ENCODE data around the gene GKN2. TPM values are rescaled to one million over a fixed set of nuclear protein-coding genes. Genes with fewer than 3 reads are reported as not detected.

The GKN2 gene
- total RNA-seq, 1 experiment from 2014 or later: not detected

DNA sequence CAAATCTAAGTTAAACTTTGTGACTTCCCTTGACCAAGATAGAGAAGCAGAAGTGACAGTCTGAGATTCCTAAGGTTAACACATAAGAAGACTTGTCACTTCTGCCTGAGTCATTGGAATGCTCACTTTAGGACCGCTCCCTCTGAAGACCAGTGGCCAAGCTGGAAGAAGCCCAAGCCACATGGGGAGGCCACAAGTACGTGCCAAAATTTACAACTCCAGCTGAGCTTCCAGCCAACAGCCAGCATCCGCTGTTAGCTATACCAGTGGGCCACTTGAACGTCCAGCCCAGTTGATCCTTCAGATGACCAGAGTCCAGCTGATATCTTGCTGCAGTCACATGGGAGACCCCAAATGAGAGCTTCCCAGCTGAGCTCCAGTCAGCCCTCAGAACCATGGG lies 42.2 kb upstream of the GKN2 start:
- no peak overlapping the region for H3K4me3 ChIP-seq (ENCODE audit: low read depth in 2 of 2, low read length in 2 of 2)
- intact Hi-C loops (cut with micrococcal nuclease; ENCODE audit: unreplicated experiment): no loop called here
- no peaks in the 10 kb centered on the region for H3K4me1 ChIP-seq (ENCODE audit: control insufficient read depth, insufficient read depth, low read length)
- BruUV-seq (replicated peaks): no TSS peak
- H3K27ac ChIP-seq (ENCODE audit: low read length): no peak overlapping the region
- DNase-seq (ENCODE audit: low read depth, low spot score) (no peak), ATAC-seq (no peak)
- ChIA-PET POLR2A (no interaction called here), CTCF (no interaction called here)
- in situ Hi-C loops (cut with HindIII; ENCODE audit: low pct_unique_long_range_greater_than_20kb, low sequenced_read_pairs): no loop called here
- H3K9me3 ChIP-seq (ENCODE audit: control insufficient read depth, insufficient read depth, low read depth, low read length): no peaks in the 10 kb centered on the region
- TF ChIP-seq TCF7L2 (IDR thresholded peaks at IDR 0.05; ENCODE audit: low read depth, low read length) (no peak), SIN3A (IDR thresholded peaks at IDR 0.05; ENCODE audit: borderline replicate concordance, insufficient read depth, low read depth, low read length) (no peak), POLR2AphosphoS5 (IDR thresholded peaks at IDR 0.05; ENCODE audit: low read depth, low read length) (no peak)
- TF ChIP-seq, protein P1, sequence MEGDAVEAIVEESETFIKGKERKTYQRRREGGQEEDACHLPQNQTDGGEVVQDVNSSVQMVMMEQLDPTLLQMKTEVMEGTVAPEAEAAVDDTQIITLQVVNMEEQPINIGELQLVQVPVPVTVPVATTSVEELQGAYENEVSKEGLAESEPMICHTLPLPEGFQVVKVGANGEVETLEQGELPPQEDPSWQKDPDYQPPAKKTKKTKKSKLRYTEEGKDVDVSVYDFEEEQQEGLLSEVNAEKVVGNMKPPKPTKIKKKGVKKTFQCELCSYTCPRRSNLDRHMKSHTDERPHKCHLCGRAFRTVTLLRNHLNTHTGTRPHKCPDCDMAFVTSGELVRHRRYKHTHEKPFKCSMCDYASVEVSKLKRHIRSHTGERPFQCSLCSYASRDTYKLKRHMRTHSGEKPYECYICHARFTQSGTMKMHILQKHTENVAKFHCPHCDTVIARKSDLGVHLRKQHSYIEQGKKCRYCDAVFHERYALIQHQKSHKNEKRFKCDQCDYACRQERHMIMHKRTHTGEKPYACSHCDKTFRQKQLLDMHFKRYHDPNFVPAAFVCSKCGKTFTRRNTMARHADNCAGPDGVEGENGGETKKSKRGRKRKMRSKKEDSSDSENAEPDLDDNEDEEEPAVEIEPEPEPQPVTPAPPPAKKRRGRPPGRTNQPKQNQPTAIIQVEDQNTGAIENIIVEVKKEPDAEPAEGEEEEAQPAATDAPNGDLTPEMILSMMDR (IDR thresholded peaks at IDR 0.05): no peak
- TF ChIP-seq, protein P2, sequence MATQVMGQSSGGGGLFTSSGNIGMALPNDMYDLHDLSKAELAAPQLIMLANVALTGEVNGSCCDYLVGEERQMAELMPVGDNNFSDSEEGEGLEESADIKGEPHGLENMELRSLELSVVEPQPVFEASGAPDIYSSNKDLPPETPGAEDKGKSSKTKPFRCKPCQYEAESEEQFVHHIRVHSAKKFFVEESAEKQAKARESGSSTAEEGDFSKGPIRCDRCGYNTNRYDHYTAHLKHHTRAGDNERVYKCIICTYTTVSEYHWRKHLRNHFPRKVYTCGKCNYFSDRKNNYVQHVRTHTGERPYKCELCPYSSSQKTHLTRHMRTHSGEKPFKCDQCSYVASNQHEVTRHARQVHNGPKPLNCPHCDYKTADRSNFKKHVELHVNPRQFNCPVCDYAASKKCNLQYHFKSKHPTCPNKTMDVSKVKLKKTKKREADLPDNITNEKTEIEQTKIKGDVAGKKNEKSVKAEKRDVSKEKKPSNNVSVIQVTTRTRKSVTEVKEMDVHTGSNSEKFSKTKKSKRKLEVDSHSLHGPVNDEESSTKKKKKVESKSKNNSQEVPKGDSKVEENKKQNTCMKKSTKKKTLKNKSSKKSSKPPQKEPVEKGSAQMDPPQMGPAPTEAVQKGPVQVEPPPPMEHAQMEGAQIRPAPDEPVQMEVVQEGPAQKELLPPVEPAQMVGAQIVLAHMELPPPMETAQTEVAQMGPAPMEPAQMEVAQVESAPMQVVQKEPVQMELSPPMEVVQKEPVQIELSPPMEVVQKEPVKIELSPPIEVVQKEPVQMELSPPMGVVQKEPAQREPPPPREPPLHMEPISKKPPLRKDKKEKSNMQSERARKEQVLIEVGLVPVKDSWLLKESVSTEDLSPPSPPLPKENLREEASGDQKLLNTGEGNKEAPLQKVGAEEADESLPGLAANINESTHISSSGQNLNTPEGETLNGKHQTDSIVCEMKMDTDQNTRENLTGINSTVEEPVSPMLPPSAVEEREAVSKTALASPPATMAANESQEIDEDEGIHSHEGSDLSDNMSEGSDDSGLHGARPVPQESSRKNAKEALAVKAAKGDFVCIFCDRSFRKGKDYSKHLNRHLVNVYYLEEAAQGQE (IDR thresholded peaks at IDR 0.05; ENCODE audit: insufficient read depth in 1 of 2, low read depth in 2 of 2, low read length in 1 of 2): no peak
- no peaks in the 10 kb centered on the region for H3K27me3 ChIP-seq (ENCODE audit: control insufficient read depth, insufficient read depth, low read length)
- H3K36me3 ChIP-seq (ENCODE audit: control insufficient read depth, insufficient read depth, low read length): no peaks in the 10 kb centered on the region

DNA sequence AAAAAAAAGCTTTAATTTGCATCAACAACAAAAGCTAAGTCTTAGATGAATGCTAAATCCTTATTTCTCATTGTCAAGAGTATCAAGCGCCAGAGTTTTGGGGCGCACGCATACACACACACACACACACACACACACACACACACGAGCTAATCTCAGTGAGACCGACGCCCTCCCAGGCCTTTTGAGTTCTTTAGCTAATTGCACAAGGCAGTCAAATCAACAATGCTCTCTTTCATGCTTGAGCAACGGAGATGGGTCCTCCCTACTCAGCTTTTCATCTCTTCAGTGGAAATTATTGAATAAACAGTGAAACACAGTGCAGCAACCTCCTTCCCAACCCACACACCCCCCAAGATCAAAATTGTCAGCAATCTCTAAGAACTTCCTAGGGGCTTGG lies 41.0 kb upstream of the GKN2 start:
- Histone ChIP-seq H3K36me3 (ENCODE audit: control insufficient read depth, insufficient read depth, low read length) (no peaks in the 10 kb centered on the region), H3K4me1 (ENCODE audit: control insufficient read depth, insufficient read depth, low read length) (no peaks in the 10 kb centered on the region), H3K9me3 (ENCODE audit: control insufficient read depth, insufficient read depth, low read depth, low read length) (no peaks in the 10 kb centered on the region), H3K27ac (ENCODE audit: low read length) (no peak overlapping the region), H3K27me3 (ENCODE audit: control insufficient read depth, insufficient read depth, low read length) (no peaks in the 10 kb centered on the region), H3K4me3 (ENCODE audit: low read depth in 2 of 2, low read length in 2 of 2) (no peak overlapping the region)
- intact Hi-C loops (cut with micrococcal nuclease; ENCODE audit: unreplicated experiment): no loop called here
- ChIA-PET POLR2A (interaction anchor here (0.6 kb wide), 1 partner anchor 15 kb away, joined by 3 read pairs; no protein-coding TSS in a partner anchor), CTCF (interaction anchor here (0.6 kb wide), 1 partner anchor 385 kb away, joined by 4 read pairs; no protein-coding TSS in a partner anchor)
- DNase-seq (ENCODE audit: low read depth, low spot score): no peak
- TF ChIP-seq, protein P2 (IDR thresholded peaks at IDR 0.05; ENCODE audit: insufficient read depth in 1 of 2, low read depth in 2 of 2, low read length in 1 of 2): no peak
- TF ChIP-seq, protein P1 (IDR thresholded peaks at IDR 0.05): no peak
- BruUV-seq (replicated peaks): no TSS peak
- in situ Hi-C loops (cut with HindIII; ENCODE audit: low pct_unique_long_range_greater_than_20kb, low sequenced_read_pairs): no loop called here
- ATAC-seq: no peak
